IMR-90 (cell line): ENCODE data around the gene GPR180. TPM values are rescaled to one million over a fixed set of nuclear protein-coding genes. Genes with fewer than 3 reads are reported as not detected.

ENCODE experiments used
- ATAC-seq: fragments of 200-7000 bp; cut with Tn5 transposase; 2 replicates; pipeline ENCODE4 v1.9.1; 2020; ENCODE audit warnings: low read depth, mild to moderate bottlenecking, moderate library complexity
- BruUV-seq: library from RNA; stranded (reverse); fragments of 400-500 nt; replicated peaks from 2 replicates; lab custom pipeline; 2021; lab: Mats Ljungman, UMichigan
- CTCF ChIA-PET: fragments of 300-600 bp; formaldehyde crosslinking; extraction: SDS; loops from one replicate; lab custom pipeline; 2021; ENCODE audit warnings: antibody characterized with exemption; lab: Yijun Ruan, JAX
- POLR2A ChIA-PET: fragments of 300-600 bp; sonication (Branson Sonifier 250); formaldehyde crosslinking; loops from one replicate; lab custom pipeline; 2022; ENCODE audit warnings: antibody characterized with exemption; ENCODE audit not compliant: unreplicated experiment; lab: Charles Lee
- DNase-seq: peaks from one replicate; pipeline ENCODE4 v3.0.0; 2013
- H2AFZ ChIP-seq: replicated peaks from 2 replicates; pipeline ENCODE3; 2013; ENCODE audit warnings: low read length, mild to moderate bottlenecking; ENCODE audit not compliant: poor library complexity
- H2AK5ac ChIP-seq: 2 replicates; pipeline ENCODE4 v1.6.1; 2013; ENCODE audit warnings: low read depth, low read length, inconsistent platforms
- H2AK9ac ChIP-seq: replicated peaks from 2 replicates; pipeline ENCODE3; 2013; ENCODE audit warnings: mild to moderate bottlenecking, low read depth, low read length, moderate library complexity; ENCODE audit not compliant: poor library complexity
- H2BK120ac ChIP-seq: 2 replicates; pipeline ENCODE4 v1.6.1; 2013; ENCODE audit warnings: low read depth, low read length, inconsistent platforms
- H2BK15ac ChIP-seq: 3 replicates; pipeline ENCODE4 v1.6.1; 2013; ENCODE audit warnings: low read depth, low read length, inconsistent platforms
- H2BK20ac ChIP-seq: 2 replicates; pipeline ENCODE4 v1.6.1; 2013; ENCODE audit warnings: low read depth, mild to moderate bottlenecking, inconsistent platforms, low read length, moderate library complexity
- H2BK5ac ChIP-seq: 2 replicates; pipeline ENCODE4 v1.6.1; 2013; ENCODE audit warnings: mild to moderate bottlenecking, low read depth, low read length, inconsistent platforms; ENCODE audit not compliant: poor library complexity, severe bottlenecking
- H3K14ac ChIP-seq: replicated peaks from 2 replicates; pipeline ENCODE4 v1.6.1; 2013; ENCODE audit warnings: low read depth, low read length, inconsistent platforms
- H3K18ac ChIP-seq: 2 replicates; pipeline ENCODE4 v1.6.1; 2013; ENCODE audit warnings: low read depth, low read length, control low read depth
- H3K23ac ChIP-seq: 2 replicates; pipeline ENCODE4 v1.6.1; 2013; ENCODE audit warnings: low read depth, low read length, inconsistent platforms
- H3K27ac ChIP-seq: 2 replicates; pipeline ENCODE4 v1.5.1; 2013; ENCODE audit warnings: mild to moderate bottlenecking, control low read depth, low read length; ENCODE audit not compliant: insufficient read depth
- H3K27me3 ChIP-seq: 2 replicates; pipeline ENCODE4 v1.6.1; 2013; ENCODE audit warnings: low read length; ENCODE audit not compliant: control insufficient read depth, insufficient read depth
- H3K36me3 ChIP-seq: 2 replicates; pipeline ENCODE4 v1.6.1; 2013; ENCODE audit warnings: low read length, mixed read lengths; ENCODE audit not compliant: control insufficient read depth, insufficient read depth
- H3K4ac ChIP-seq: 2 replicates; pipeline ENCODE4 v1.6.1; 2013; ENCODE audit warnings: low read depth, low read length, inconsistent platforms
- H3K4me1 ChIP-seq: 2 replicates; pipeline ENCODE4 v1.6.1; 2013; ENCODE audit warnings: low read length, mixed read lengths; ENCODE audit not compliant: control insufficient read depth, insufficient read depth
- H3K4me2 ChIP-seq: 2 replicates; pipeline ENCODE4 v1.6.1; 2013; ENCODE audit warnings: low read depth, mild to moderate bottlenecking, control low read depth, low read length, moderate library complexity
- H3K4me3 ChIP-seq: 2 replicates; pipeline ENCODE4 v1.5.1; 2013; ENCODE audit warnings: low read depth, mild to moderate bottlenecking, control low read depth, low read length, moderate library complexity; ENCODE audit not compliant: insufficient read depth
- H3K56ac ChIP-seq: 2 replicates; pipeline ENCODE4 v1.6.1; 2013; ENCODE audit warnings: low read length, inconsistent platforms; ENCODE audit not compliant: insufficient read depth; ENCODE audit errors: extremely low read depth
- H3K79me1 ChIP-seq, 2 experiments: 2 replicates each; pipeline ENCODE4 v1.6.1; 2013; ENCODE audit warnings: low read length in 2 of 2, inconsistent platforms in 1 of 2, low read depth in 1 of 2
- H3K9ac ChIP-seq: 2 replicates; pipeline ENCODE4 v1.6.1; 2013; ENCODE audit warnings: low read depth, low read length, control low read depth
- H3K9me1 ChIP-seq: 2 replicates; pipeline ENCODE4 v1.6.1; 2013; ENCODE audit warnings: low read length, inconsistent platforms; ENCODE audit not compliant: insufficient read depth
- H3K9me3 ChIP-seq: 2 replicates; pipeline ENCODE4 v1.6.1; 2013; ENCODE audit warnings: low read length; ENCODE audit not compliant: control insufficient read depth, insufficient read depth
- H4K20me1 ChIP-seq: 2 replicates; pipeline ENCODE4 v1.6.1; 2013; ENCODE audit warnings: low read length, inconsistent platforms; ENCODE audit not compliant: insufficient read depth
- H4K5ac ChIP-seq: 2 replicates; pipeline ENCODE4 v1.6.1; 2013; ENCODE audit warnings: mild to moderate bottlenecking, low read depth, low read length, control low read depth
- H4K8ac ChIP-seq, 2 experiments: 2 replicates each; pipeline ENCODE4 v1.6.1; 2013; ENCODE audit warnings: low read depth in 2 of 2, low read length in 2 of 2, control low read depth in 1 of 2, inconsistent platforms in 1 of 2
- H4K91ac ChIP-seq: 2 replicates; pipeline ENCODE4 v1.6.1; 2013; ENCODE audit warnings: low read depth, low read length, inconsistent platforms; ENCODE audit not compliant: insufficient read depth
- FOS ChIP-seq: fragments of 150-350 bp; IDR thresholded peaks from 2 replicates; pipeline ENCODE4 v1.6.1; 2016; ENCODE audit warnings: low read depth, low read length
- MAZ ChIP-seq: IDR thresholded peaks from 2 replicates; pipeline ENCODE4 v1.6.1; 2012; ENCODE audit warnings: low read depth, mild to moderate bottlenecking, low read length, improper control_type of control experiment, moderate library complexity, borderline replicate concordance
- WGBS, 2 experiments: methylation state at CpG; one replicate each; pipeline versions ENCODE4 v1.1.5 to v1.1.7; 2013; ENCODE audit warnings: missing lambda C conversion rate in 2 of 2; ENCODE audit not compliant: insufficient read length in 1 of 2; ENCODE audit errors: extremely low coverage in 2 of 2; 5-methylcytosine and 5-hydroxymethylcytosine counted together
- dilution Hi-C: fragments of 300-500 bp; cut with HindIII; formaldehyde crosslinking; loops from one replicate; pipeline ENCODE4 v1.14.3; 2018; ENCODE audit warnings: low sequenced_read_pairs; ENCODE audit not compliant: unreplicated experiment
- in situ Hi-C: fragments of 300-500 bp; cut with MboI; formaldehyde crosslinking; loops from 3 replicates; pipeline ENCODE4 v1.14.3; 2019; ENCODE audit warnings: low sequenced_read_pairs, inconsistent platforms, mixed read lengths
- intact Hi-C: fragments of 100-400 bp; cut with micrococcal nuclease; formaldehyde crosslinking; loops from 2 replicates; pipeline ENCODE4 v1.10.0; 2022
- polyA plus RNA-seq, 3 experiments: library from polyadenylated mRNA; depleted of rRNA; stranded (reverse); fragments of >200 nt; gene quantifications; 2 replicates each; pipeline ENCODE4 v1.2.3, GENCODE V29; 2012; ENCODE audit warnings: low replicate concordance in 1 of 3
- total RNA-seq: library from RNA; depleted of rRNA; stranded (reverse); fragments of >200 nt; gene quantifications from 2 replicates; pipeline ENCODE4 v1.2.3, GENCODE V29; 2012

GPR180 gene
- total and polyA plus RNA-seq, 2 of the 4 experiments (the other 2 are of a cell fraction) = 2.8 to 10.8 TPM

DNA sequence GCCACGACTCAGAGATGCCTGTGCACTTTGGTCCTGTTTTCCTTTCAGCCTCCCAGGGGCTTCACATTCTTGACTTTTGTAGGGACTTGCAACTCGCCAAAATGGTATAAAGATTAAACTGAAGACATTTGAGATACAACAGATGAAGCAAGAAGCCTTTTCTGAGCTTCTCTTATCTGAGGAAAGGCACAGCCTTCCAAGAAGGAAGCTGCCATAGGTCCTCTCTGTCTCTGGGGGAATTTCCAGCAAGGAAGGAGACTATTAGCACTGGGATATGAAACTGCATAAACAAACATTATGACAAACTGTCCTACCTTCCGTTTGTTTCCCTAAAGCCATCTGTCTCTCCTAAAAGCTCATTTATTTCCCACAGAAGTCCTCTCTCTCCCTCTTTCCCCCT lies 45.0 kb upstream of the GPR180 start:
- ATAC-seq (no peak), DNase-seq (no peak)
- Histone ChIP-seq H4K20me1 (no peaks in the 10 kb centered on the region), H3K4me1 (no peaks in the 10 kb centered on the region), H3K9me1 (no peaks in the 10 kb centered on the region), H3K36me3 (no peaks in the 10 kb centered on the region), H3K14ac (no peak overlapping the region), H2BK5ac (no peak overlapping the region), H3K4ac (no peak overlapping the region), H4K8ac (no peak overlapping the region), H3K9me3 (no peaks in the 10 kb centered on the region), H2BK15ac (no peak overlapping the region), H2BK20ac (no peak overlapping the region), H3K27me3 (no peaks in the 10 kb centered on the region), H3K27ac (no peak overlapping the region), H2AFZ (no peak overlapping the region), H3K56ac (no peak overlapping the region), H3K18ac (no peak overlapping the region), H2BK120ac (no peak overlapping the region), H3K9ac (no peak overlapping the region), H4K5ac (no peak overlapping the region), H3K79me1 (no peaks in the 10 kb centered on the region), H3K4me3 (no peak overlapping the region), H4K91ac (no peak overlapping the region), H3K4me2 (no peak overlapping the region), H2AK5ac (no peak overlapping the region), H2AK9ac (no peak overlapping the region), H3K23ac (no peak overlapping the region)
- POLR2A ChIA-PET = no interaction called here
- intact Hi-C loops = no loop called here
- TF ChIP-seq MAZ (no peak), FOS (no peak)
- in situ Hi-C loops = no loop called here
- CTCF ChIA-PET = interaction anchor here (0.6 kb wide), 1 partner anchor 30 kb away, joined by 3 read pairs; no protein-coding TSS in a partner anchor
- WGBS, 2 experiments = no CpG with 5 or more reads among the region's 3 CpGs
- dilution Hi-C loops = no loop called here
- no TSS peak for BruUV-seq
